ACHN (cell line): ENCODE results near the gene PDXK.

ENCODE experiments used
- DNase-seq: peaks from one replicate; pipeline ENCODE4 v3.0.0-alpha.2; 2015
- in situ Hi-C: cut with HindIII; loops from 2 replicates; pipeline ENCODE4 v1.10.0; 2017; ENCODE audit warnings: low sequenced_read_pairs, low pct_ligation_motif_present, low pct_unique_long_range_greater_than_20kb

Gene PDXK

GRCh38 chr21:43719748-43720538 lies 1.0 kb downstream of the PDXK start:
- no peak for DNase-seq
- in situ Hi-C loops, result no loop called here

DNA sequence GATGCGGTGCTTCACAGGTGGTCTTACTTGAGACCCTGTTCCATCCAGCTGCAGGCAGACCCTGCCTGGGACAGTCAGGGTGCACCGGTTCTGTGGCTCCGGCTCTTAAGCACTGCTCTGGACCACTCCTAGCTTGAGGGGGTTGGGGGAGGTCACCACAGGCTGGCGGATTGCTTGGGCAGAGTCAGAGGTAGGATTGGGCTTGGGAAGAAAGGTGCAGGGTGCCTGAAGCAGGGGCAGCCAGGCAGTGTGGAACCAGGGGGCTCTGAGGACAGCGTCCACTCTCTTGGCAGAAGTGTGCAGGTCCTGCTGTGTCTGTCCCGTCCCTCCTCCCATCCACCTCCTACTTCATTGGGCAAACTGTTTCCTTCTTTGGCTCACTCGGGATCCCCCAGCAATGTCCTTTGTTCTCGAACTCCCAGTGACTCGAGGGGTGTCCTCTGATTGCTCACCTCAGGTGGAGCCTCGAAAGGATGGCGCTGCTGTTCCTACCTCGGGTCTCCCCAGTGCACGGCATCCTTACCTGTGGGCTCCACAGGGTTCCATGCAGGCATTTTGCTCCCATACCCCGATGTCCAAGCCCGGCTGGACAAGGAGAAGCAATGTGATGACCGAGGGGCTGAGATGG lies 1.7 kb downstream of the PDXK start:
- in situ Hi-C loops, result no loop called here

GRCh38 chr21:43721206-43721605 lies 2.3 kb downstream of the PDXK start:
- in situ Hi-C loops, result no loop called here
- DNase-seq, result no peak

More for the DNA sequence above, 1.7 kb downstream of the PDXK start:
- DNase-seq, result no peak

DNA sequence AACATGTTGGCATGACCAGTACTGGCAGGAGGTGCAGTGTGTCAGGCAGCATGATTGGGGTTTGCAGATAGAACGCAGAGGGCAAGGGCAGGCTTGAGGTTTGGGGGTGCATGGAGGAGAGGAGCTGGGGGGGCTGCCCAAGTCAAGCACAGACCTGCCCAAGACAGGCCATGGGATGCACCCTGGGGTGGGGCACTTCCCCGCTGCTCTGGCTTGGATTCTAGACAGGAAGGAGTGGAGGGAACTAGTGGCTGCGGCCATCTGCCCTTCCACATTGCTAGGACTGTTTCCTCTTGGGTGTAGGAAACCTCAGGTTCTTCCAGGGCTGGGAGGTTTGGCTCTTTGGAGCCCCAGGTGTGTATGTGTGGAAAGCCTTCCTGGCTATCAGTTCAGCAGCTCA lies 3.0 kb downstream of the PDXK start:
- in situ Hi-C loops, result no loop called here
- DNase-seq, result no peak

- in situ Hi-C loops, result no loop called here
- DNase-seq, result no peak
Measured at GRCh38 chr21:43723648-43724047, 4.7 kb downstream of the PDXK start.

GRCh38 chr21:43726686-43727518 lies 8.0 kb downstream of the PDXK start:
- in situ Hi-C loops, result no loop called here
- DNase-seq, result peak; percentile 56

GRCh38 chr21:43727519-43728153 lies 8.7 kb downstream of the PDXK start:
- DNase-seq, result peak; percentile 81

DNA sequence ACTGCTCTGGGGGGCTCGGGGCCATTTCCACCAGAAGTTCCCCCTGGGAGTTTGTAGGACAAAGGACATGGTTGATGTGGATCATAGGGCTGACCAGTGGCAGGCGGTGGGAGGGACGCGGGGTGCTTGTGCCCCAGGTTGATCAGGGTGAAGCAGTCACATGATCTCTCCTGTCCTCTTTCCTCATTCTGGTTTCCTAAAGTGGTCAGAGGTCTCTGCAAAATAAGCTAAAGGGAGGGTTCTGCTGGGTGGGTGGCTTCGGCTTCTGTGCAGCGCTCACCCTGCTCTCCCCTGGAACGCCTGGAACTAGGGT lies 9.2 kb downstream of the PDXK start:
- no peak for DNase-seq
- in situ Hi-C loops, result no loop called here

More at GRCh38 chr21:43727519-43728153, 8.7 kb downstream of the PDXK start:
- in situ Hi-C loops, result no loop called here

DNA sequence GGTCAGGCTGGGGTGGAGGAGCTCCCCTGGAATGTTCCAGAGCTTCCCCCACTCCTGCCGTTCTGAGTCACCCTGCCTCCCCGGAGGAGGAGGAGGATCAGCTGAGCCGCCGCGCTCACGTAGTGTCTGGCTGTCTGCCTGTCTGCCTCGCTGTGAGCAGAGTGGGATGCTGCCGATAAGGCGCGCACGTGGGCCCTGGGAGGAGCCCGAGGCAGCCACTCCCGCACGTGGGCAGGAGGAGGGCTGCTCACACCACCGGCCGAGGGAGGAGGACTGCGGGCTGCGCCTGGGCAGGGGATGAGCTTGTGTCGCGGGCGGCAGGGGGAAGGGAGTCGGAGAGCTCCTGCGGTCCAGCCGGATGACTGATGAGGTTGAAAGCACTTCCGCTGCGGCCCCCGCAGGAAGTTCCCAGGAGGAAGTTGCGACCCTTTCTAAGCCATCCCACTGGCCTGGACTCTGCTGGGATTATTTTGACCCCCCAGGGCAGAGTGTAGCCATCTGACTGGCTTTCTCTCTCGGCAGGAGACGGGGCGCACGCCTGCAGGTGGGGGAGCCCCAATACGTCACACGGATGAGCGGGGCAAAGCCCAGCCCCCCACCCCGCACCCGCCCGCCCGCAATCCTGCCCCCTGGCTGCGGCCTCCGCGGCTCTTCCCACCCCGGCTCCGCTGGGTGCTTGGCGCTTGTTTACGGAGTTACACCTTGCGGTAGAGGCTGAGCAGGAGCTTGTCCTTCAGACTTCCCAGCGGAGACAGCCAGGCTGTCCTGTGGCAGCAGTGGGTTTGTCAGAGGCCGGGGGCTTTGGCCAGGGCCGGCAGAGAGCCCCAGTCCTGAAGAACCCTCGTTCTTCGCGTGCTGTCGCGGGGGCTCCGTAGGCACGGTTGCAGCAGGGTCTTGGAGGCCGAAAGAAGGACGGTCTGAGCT lies 9.8 kb downstream of the PDXK start:
- DNase-seq, result peak; percentile 95

DNA sequence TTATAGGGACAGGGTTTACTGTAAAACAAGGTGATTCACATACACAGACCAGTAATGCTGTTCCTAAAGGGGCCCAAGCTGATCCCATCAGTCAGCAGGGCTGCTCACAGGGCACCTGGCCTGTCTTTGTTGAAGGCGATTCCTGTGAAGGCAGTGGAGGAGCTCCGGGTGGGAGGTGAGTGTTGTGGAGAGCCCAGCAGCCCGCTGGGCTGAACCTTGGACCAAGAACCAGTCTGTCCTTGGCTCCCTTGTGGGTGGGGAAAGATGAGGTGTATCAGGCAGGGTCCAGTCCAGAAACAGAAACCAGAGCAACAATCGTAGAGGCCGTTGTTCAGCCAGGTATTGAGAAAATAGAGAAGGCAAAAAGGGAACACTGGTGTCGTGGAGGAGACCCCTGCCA lies 12.5 kb downstream of the PDXK start:
- DNase-seq, result no peak
- in situ Hi-C loops, result no loop called here

More for the DNA sequence above, 9.8 kb downstream of the PDXK start:
- in situ Hi-C loops, result no loop called here

GRCh38 chr21:43731891-43732711 lies 13.2 kb downstream of the PDXK start:
- peak; percentile 76 for DNase-seq
- in situ Hi-C loops, result no loop called here

DNA sequence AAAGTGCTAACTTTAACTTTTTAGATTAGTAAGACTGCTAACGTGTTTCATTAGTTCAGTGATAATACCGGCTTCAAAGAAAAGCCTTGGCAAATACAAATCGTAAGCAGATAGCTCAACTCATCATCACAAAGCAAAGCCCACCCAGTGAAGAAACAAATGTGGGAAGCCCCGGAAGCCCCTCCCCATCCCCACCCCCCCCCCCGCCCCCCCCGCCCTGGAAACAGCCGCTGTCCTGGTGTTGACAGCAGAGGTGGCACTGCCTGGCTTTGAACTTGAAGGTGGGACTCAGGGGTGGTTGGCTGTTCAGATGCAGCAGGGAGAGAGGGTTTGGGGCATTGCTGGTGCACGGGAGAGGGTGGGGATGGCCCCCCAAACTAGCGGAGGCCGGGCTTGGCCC lies 14.1 kb downstream of the PDXK start:
- in situ Hi-C loops, result no loop called here
- no peak for DNase-seq

- DNase-seq, result no peak
- in situ Hi-C loops, result no loop called here
Measured at GRCh38 chr21:43733529-43734071, 14.7 kb downstream of the PDXK start.

- in situ Hi-C loops, result no loop called here
- DNase-seq, result no peak
Measured at GRCh38 chr21:43734131-43734927, 15.4 kb downstream of the PDXK start.

GRCh38 chr21:43734928-43735229 lies 15.9 kb downstream of the PDXK start:
- no peak for DNase-seq
- in situ Hi-C loops, result no loop called here

- DNase-seq, result no peak
- in situ Hi-C loops, result no loop called here
Measured at GRCh38 chr21:43735236-43736091, 16.5 kb downstream of the PDXK start.
